Measurements from ENCODE around the gene CTNNA1.

Gene CTNNA1

GRCh38 chr5:138944527-138945322 lies 191.5 kb downstream of the CTNNA1 start:
- no peak overlapping the region for H3K4me3 ChIP-seq (ENCODE audit: low read length)
- no peak for DNase-seq (ENCODE audit: low read depth)
- no peak for TF ChIP-seq CTCF (conservative IDR thresholded peaks at IDR 0.05; ENCODE audit: low read depth, low read length)

GRCh38 chr5:138945421-138946240 lies 192.4 kb downstream of the CTNNA1 start:
- no peak overlapping the region for H3K4me3 ChIP-seq (ENCODE audit: low read length)
- DNase-seq (ENCODE audit: low read depth), result no peak
- TF ChIP-seq CTCF (conservative IDR thresholded peaks at IDR 0.05; ENCODE audit: low read depth, low read length), result peak; percentile 24

DNA sequence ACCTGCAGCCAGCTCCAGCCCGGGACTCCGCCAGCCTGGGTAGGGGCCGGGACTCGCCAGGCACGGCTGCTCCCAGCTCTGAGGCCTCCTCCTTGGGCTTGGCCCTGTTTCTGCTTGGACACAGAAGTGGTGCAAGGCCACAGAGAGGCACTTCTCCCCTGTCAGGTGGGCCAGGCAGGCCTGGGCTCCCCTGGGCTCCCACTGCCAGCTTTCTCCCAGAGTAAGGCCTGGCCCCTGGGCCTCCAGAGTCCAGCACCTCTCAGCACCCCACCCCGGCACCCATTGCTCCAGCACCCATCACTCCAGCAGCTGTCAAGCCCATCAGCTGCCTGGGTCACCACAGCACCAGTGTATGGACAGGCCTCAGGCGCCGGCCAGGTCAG lies 193.0 kb downstream of the CTNNA1 start:
- no peak overlapping the region for H3K4me3 ChIP-seq (ENCODE audit: low read length)
- peak; percentile 51 for DNase-seq (ENCODE audit: low read depth)
- no peak for TF ChIP-seq CTCF (conservative IDR thresholded peaks at IDR 0.05; ENCODE audit: low read depth, low read length)

GRCh38 chr5:138946831-138947560 lies 193.8 kb downstream of the CTNNA1 start:
- no peak for DNase-seq (ENCODE audit: low read depth)
- H3K4me3 ChIP-seq (ENCODE audit: low read length), result no peak overlapping the region
- no peak for TF ChIP-seq CTCF (conservative IDR thresholded peaks at IDR 0.05; ENCODE audit: low read depth, low read length)

DNA sequence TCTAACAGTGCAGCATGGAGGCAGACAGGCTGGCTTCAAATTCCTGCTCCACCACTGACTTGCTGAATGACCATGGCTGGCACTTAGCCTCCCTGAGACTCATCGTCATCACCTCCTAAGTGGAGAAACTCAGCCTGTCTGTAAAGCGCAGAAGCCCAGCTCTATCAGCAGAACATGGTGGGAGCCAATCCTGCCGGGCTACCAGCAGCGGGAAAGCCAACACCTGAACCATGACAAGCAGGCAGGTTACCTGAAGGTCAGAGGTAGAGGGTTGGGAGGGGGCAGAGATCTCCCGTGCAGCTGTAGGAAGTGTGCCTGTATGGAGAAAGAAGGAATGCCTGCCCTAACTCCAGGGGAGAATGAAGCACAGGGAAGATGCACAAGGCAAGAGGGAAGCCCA lies 194.6 kb downstream of the CTNNA1 start:
- DNase-seq (ENCODE audit: low read depth), result no peak
- H3K4me3 ChIP-seq (ENCODE audit: low read length), result no peak overlapping the region
- TF ChIP-seq CTCF (conservative IDR thresholded peaks at IDR 0.05; ENCODE audit: low read depth, low read length), result no peak

DNA sequence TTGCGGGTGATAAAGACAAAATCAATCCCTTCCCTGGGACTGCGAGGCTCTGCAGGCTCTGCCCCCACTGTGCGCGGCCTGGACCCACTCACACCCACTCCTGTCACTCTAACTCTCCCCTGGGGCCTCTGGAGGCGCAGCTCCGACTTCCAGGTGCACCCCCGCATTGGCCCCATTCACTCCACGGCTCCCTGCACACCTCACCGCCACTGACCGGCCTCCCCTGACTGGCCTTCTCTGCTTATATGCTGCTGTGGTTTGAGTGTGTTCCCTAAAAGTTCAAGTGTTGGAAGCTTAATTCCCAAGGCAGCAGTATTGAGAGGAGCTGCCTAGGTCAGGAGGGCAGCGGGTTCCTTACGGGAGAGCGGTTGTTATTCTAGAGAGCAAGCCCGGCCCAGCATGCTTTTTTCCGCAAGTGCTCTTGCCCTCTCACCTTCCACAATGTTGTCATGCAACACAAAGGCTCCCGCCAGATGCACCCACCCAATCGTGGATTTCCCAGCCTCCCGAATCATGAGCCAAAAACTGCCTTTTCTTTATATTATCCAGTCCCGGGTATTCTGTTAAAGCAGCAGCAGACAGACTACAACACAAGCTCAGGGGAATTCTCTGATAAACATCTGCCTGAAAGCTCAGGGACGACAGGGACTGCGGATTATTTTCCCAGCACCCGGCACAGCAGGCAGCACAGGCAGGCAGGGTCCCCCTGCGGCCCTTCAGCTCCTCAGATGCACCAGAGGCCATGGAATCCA lies 195.4 kb downstream of the CTNNA1 start:
- TF ChIP-seq CTCF (conservative IDR thresholded peaks at IDR 0.05; ENCODE audit: low read depth, low read length), result no peak
- DNase-seq (ENCODE audit: low read depth), result no peak

More for the DNA sequence above, 195.4 kb downstream of the CTNNA1 start:
- no peak overlapping the region for H3K4me3 ChIP-seq (ENCODE audit: low read length)

Data from retinal pigment epithelial cell (primary cell).